H9 (cell line): ENCODE data around the gene SGMS2. TPM values are rescaled to one million over a fixed set of nuclear protein-coding genes. Genes with fewer than 3 reads are reported as not detected.
A peak's percentile ranks its signal among the peaks of the same experiment; 100 is the strongest.

ENCODE experiments used
- DNase-seq: peaks from one replicate; pipeline ENCODE4 v3.0.0-alpha.2; 2017
- H2AFZ ChIP-seq: one replicate; pipeline ENCODE4 v1.6.1; 2013; ENCODE audit warnings: mild to moderate bottlenecking, low read length, control low read depth, moderate library complexity
- H2AK5ac ChIP-seq: 2 replicates; pipeline ENCODE4 v1.6.1; 2013; ENCODE audit warnings: low read length, control low read depth, mixed read lengths; ENCODE audit not compliant: insufficient read length
- H2BK120ac ChIP-seq: one replicate; pipeline ENCODE4 v1.6.1; 2013; ENCODE audit warnings: low read depth, mild to moderate bottlenecking, low read length, control low read depth, inconsistent platforms; ENCODE audit not compliant: poor library complexity, severe bottlenecking
- H2BK12ac ChIP-seq: 2 replicates; pipeline ENCODE4 v1.6.1; 2013; ENCODE audit warnings: low read length, control low read depth, mixed read lengths, low read depth; ENCODE audit not compliant: insufficient read length
- H2BK15ac ChIP-seq: 2 replicates; pipeline ENCODE4 v1.6.1; 2013; ENCODE audit warnings: low read depth, low read length, control low read depth
- H2BK20ac ChIP-seq: one replicate; pipeline ENCODE4 v1.6.1; 2013; ENCODE audit warnings: low read depth, mild to moderate bottlenecking, low read length, control low read depth, inconsistent platforms; ENCODE audit not compliant: poor library complexity, severe bottlenecking
- H2BK5ac ChIP-seq: 2 replicates; pipeline ENCODE4 v1.6.1; 2013; ENCODE audit warnings: low read length, control low read depth, mixed read lengths; ENCODE audit not compliant: insufficient read length
- H3K14ac ChIP-seq: 2 replicates; pipeline ENCODE4 v1.6.1; 2013; ENCODE audit warnings: low read length, control low read depth; ENCODE audit not compliant: insufficient read depth
- H3K18ac ChIP-seq: 2 replicates; pipeline ENCODE4 v1.6.1; 2013; ENCODE audit warnings: low read depth, mild to moderate bottlenecking, mixed read lengths, low read length, control low read depth; ENCODE audit not compliant: insufficient read length
- H3K23ac ChIP-seq: 2 replicates; pipeline ENCODE4 v1.6.1; 2013; ENCODE audit warnings: low read length, control low read depth, mixed read lengths, low read depth; ENCODE audit not compliant: insufficient read length
- H3K23me2 ChIP-seq: 2 replicates; pipeline ENCODE4 v1.6.1; 2013; ENCODE audit warnings: low read depth, mild to moderate bottlenecking, mixed read lengths, low read length, control low read depth; ENCODE audit not compliant: insufficient read length, poor library complexity, severe bottlenecking
- H3K27ac ChIP-seq: 2 replicates; pipeline ENCODE4 v1.5.1; 2013; ENCODE audit warnings: low read length, control low read depth, mixed read lengths, low read depth; ENCODE audit not compliant: insufficient read length
- H3K27me3 ChIP-seq: 2 replicates; pipeline ENCODE4 v1.6.1; 2013; ENCODE audit warnings: low read length, control low read depth, inconsistent platforms; ENCODE audit not compliant: insufficient read depth
- H3K4ac ChIP-seq: 2 replicates; pipeline ENCODE4 v1.6.1; 2013; ENCODE audit warnings: low read depth, mild to moderate bottlenecking, control low read depth, inconsistent platforms, low read length, moderate library complexity
- H3K4me1 ChIP-seq: 2 replicates; pipeline ENCODE4 v1.6.1; 2013; ENCODE audit warnings: low read length, control low read depth, inconsistent platforms; ENCODE audit not compliant: insufficient read depth
- H3K4me2 ChIP-seq: 2 replicates; pipeline ENCODE4 v1.6.1; 2013; ENCODE audit warnings: low read length, control low read depth, mixed read lengths; ENCODE audit not compliant: insufficient read length, insufficient read depth
- H3K56ac ChIP-seq: 2 replicates; pipeline ENCODE4 v1.6.1; 2013; ENCODE audit warnings: low read depth, mild to moderate bottlenecking, mixed read lengths, low read length, control low read depth; ENCODE audit not compliant: insufficient read length
- H3K79me1 ChIP-seq: 2 replicates; pipeline ENCODE4 v1.6.1; 2013; ENCODE audit warnings: low read depth, mild to moderate bottlenecking, moderate library complexity, low read length, control low read depth, inconsistent platforms; ENCODE audit not compliant: insufficient read depth, poor library complexity, severe bottlenecking
- H3K79me2 ChIP-seq: 2 replicates; pipeline ENCODE4 v1.6.1; 2013; ENCODE audit warnings: low read length, control low read depth, inconsistent platforms; ENCODE audit not compliant: insufficient read depth
- H3K9ac ChIP-seq: 2 replicates; pipeline ENCODE4 v1.6.1; 2013; ENCODE audit warnings: low read length, control low read depth, mixed read lengths; ENCODE audit not compliant: insufficient read length; ENCODE audit errors: extremely low read depth
- H3K9me3 ChIP-seq: one replicate; pipeline ENCODE4 v1.6.1; 2013; ENCODE audit warnings: low read depth, low read length, inconsistent platforms; ENCODE audit not compliant: control insufficient read depth
- H3T11ph ChIP-seq: one replicate; pipeline ENCODE4 v1.6.1; 2013; ENCODE audit warnings: mild to moderate bottlenecking, low read length, control low read depth, inconsistent platforms
- H4K20me1 ChIP-seq: one replicate; pipeline ENCODE4 v1.6.1; 2013; ENCODE audit not compliant: control insufficient read depth, insufficient read length, insufficient read depth
- H4K5ac ChIP-seq: 2 replicates; pipeline ENCODE4 v1.6.1; 2013; ENCODE audit warnings: low read depth, mild to moderate bottlenecking, mixed read lengths, low read length, control low read depth; ENCODE audit not compliant: insufficient read length
- H4K8ac ChIP-seq: replicated peaks from 2 replicates; pipeline ENCODE4 v1.6.1; 2013; ENCODE audit warnings: low read length, control low read depth, mixed read lengths, low read depth; ENCODE audit not compliant: insufficient read length
- H4K91ac ChIP-seq: 2 replicates; pipeline ENCODE4 v1.6.1; 2013; ENCODE audit warnings: low read depth, mild to moderate bottlenecking, moderate library complexity, mixed read lengths, low read length, control low read depth; ENCODE audit not compliant: insufficient read length
- H3K27ac Mint-ChIP-seq, 3 experiments: 2 replicates in 2 of 3; 3 replicates in 1 of 3; pipeline ENCODE4 v1.8.0; 2020 to 2021; ENCODE audit warnings: mixed read lengths in 3 of 3, mild to moderate bottlenecking in 1 of 3, moderate library complexity in 1 of 3
- H3K27me3 Mint-ChIP-seq: 2 replicates; pipeline ENCODE4 v1.8.0; 2021; ENCODE audit warnings: low read depth, mild to moderate bottlenecking, moderate library complexity, mixed read lengths
- H3K36me3 Mint-ChIP-seq, 3 experiments: 2 replicates in 2 of 3; 3 replicates in 1 of 3; pipeline ENCODE4 v1.8.0; 2020 to 2021; ENCODE audit warnings: low read depth in 3 of 3, mixed read lengths in 3 of 3; ENCODE audit not compliant: insufficient read depth in 1 of 3
- H3K4me1 Mint-ChIP-seq, 2 experiments: 2 replicates each; pipeline ENCODE4 v1.8.0; 2020; ENCODE audit warnings: mixed read lengths in 2 of 2
- H3K4me3 Mint-ChIP-seq, 2 experiments: 2 replicates in 1 of 2; 3 replicates in 1 of 2; pipeline ENCODE4 v1.8.0; 2020 to 2021; ENCODE audit warnings: mild to moderate bottlenecking in 2 of 2, mixed read lengths in 2 of 2, moderate library complexity in 1 of 2
- H3K9me3 Mint-ChIP-seq, 2 experiments: 2 replicates in 1 of 2; 3 replicates in 1 of 2; pipeline ENCODE4 v1.8.0; 2020; ENCODE audit warnings: mild to moderate bottlenecking in 2 of 2, mixed read lengths in 2 of 2, moderate library complexity in 1 of 2
- WGBS: extraction: QIAGEN DNeasy Blood & Tissue Kit; methylation state at CpG from one replicate; pipeline ENCODE4 v1.1.7; 2013; ENCODE audit warnings: missing lambda C conversion rate, low lambda C conversion rate, mixed read lengths; ENCODE audit not compliant: insufficient read length; ENCODE audit errors: extremely low coverage; 5-methylcytosine and 5-hydroxymethylcytosine counted together
- total RNA-seq: library from RNA; stranded (reverse); gene quantifications from 2 replicates; pipeline ENCODE4 v1.2.1, GENCODE V29; 2021
- TF ChIP-seq, protein P1 (sequence below): fragments of 200-600 bp; sonication (generic); conservative IDR thresholded peaks from 3 replicates; pipeline ENCODE4 v1.8.0; 2021; ENCODE audit warnings: antibody characterized with exemption, mild to moderate bottlenecking

Gene SGMS2
- total RNA-seq, 1 experiment from 2014 or later: 9.7 TPM

DNA sequence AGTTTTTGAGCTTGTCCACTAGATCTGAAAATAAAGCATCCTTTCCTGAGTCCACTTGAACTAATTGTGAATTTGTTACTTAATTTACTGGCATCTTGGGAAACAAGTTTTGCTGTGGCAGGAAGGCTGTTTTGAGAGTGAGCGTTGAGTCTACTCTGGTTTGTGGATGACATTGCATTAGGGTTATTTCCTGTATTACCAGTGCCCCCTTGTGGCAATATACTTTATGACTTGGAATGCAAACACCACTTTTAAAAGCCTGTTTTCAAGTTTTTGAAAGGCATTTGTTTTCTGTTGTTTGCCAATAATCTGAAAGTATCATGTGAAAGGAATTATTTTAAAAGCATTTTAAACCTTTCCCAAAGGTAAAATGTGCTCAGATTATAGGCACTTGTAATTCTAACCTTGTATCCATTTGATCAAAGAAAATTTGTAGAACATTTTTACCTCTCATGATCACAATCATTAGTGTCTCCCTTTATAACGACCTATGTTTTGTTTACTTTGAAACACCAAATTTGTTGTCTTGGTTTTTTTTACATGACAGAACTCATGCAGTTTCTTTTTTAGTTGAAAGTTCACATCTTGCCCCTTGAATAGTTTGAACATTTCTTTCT lies 88.7 kb downstream of the SGMS2 start:
- H3K79me1 ChIP-seq: no peaks in the 10 kb centered on the region
- TF ChIP-seq, protein P1, sequence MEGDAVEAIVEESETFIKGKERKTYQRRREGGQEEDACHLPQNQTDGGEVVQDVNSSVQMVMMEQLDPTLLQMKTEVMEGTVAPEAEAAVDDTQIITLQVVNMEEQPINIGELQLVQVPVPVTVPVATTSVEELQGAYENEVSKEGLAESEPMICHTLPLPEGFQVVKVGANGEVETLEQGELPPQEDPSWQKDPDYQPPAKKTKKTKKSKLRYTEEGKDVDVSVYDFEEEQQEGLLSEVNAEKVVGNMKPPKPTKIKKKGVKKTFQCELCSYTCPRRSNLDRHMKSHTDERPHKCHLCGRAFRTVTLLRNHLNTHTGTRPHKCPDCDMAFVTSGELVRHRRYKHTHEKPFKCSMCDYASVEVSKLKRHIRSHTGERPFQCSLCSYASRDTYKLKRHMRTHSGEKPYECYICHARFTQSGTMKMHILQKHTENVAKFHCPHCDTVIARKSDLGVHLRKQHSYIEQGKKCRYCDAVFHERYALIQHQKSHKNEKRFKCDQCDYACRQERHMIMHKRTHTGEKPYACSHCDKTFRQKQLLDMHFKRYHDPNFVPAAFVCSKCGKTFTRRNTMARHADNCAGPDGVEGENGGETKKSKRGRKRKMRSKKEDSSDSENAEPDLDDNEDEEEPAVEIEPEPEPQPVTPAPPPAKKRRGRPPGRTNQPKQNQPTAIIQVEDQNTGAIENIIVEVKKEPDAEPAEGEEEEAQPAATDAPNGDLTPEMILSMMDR: peak; percentile 87
- H3K4me1 ChIP-seq: no peaks in the 10 kb centered on the region; the same call in 1 of the 2 replicates
- H3K14ac ChIP-seq: no peak overlapping the region
- no peak overlapping the region for H3K9ac ChIP-seq
- no peak for DNase-seq
- no peak overlapping the region for H3K27ac Mint-ChIP-seq
- H3K4me1 Mint-ChIP-seq: peaks cover 13 to 34% of the 10 kb centered on the region in 2 experiments
- no peak overlapping the region for H2BK20ac ChIP-seq
- no peaks in the 10 kb centered on the region for H3K79me2 ChIP-seq
- no peak overlapping the region for H3K4me2 ChIP-seq
- H2AK5ac ChIP-seq: no peak overlapping the region
- no peak overlapping the region for H3K27ac ChIP-seq
- no peak overlapping the region for H3K23ac ChIP-seq
- H3K23me2 ChIP-seq: no peaks in the 10 kb centered on the region
- H2BK120ac ChIP-seq: no peak overlapping the region
- H3K56ac ChIP-seq: no peak overlapping the region
- H2BK12ac ChIP-seq: no peak overlapping the region
- H2BK15ac ChIP-seq: no peak overlapping the region
- no peaks in the 10 kb centered on the region for H3K9me3 ChIP-seq
- no peak overlapping the region for H3T11ph ChIP-seq
- no peak overlapping the region for H3K18ac ChIP-seq
- peaks cover 2% of the 10 kb centered on the region; the same call in 1 of the 2 replicates for H3K27me3 Mint-ChIP-seq
- no peak overlapping the region for H4K91ac ChIP-seq
- peaks cover 3 to 20% (median 9%) of the 10 kb centered on the region in 3 experiments; a peak in 6 of 7 replicates for H3K36me3 Mint-ChIP-seq
- H2BK5ac ChIP-seq: no peak overlapping the region
- H3K4ac ChIP-seq: no peak overlapping the region
- no peaks in the 10 kb centered on the region for H4K20me1 ChIP-seq
- no peak overlapping the region for H4K5ac ChIP-seq
- H3K9me3 Mint-ChIP-seq: no peaks in the 10 kb centered on the region; a peak in 1 of 5 replicates
- H3K27me3 ChIP-seq: no peaks in the 10 kb centered on the region
- no CpG with 5 or more reads among the region's 2 CpGs for WGBS
- H4K8ac ChIP-seq: no peak overlapping the region
- no peak overlapping the region for H3K4me3 Mint-ChIP-seq
- no peak overlapping the region for H2AFZ ChIP-seq
